ENCODE results near the gene SLC25A5.
"Not testable (repeated sequence)": the region's sequence is repeated elsewhere in the genome, so short reads cannot be mapped to it uniquely, and the experiment has no call there.

SLC25A5 gene

GRCh38 chrX:119478504-119478903 is 10.3 kb downstream of the SLC25A5 start:
- no peak for DNase-seq

GRCh38 chrX:119479845-119480244 is 11.6 kb downstream of the SLC25A5 start:
- no peak for DNase-seq

- no peak for DNase-seq
These were observed 13.1 kb downstream of the SLC25A5 start for GRCh38 chrX:119481323-119481801.

- DNase-seq, result no peak
These were observed 13.8 kb downstream of the SLC25A5 start for GRCh38 chrX:119482041-119482440.

- peak; percentile 49 for DNase-seq
These were observed 14.5 kb downstream of the SLC25A5 start for GRCh38 chrX:119482481-119483480.

- DNase-seq, result no peak
These were observed 18.5 kb downstream of the SLC25A5 start for GRCh38 chrX:119486745-119487144.

GRCh38 chrX:119487766-119488165 is 19.5 kb downstream of the SLC25A5 start:
- not testable (repeated sequence) for DNase-seq

- DNase-seq, result no peak
These were observed 20.5 kb downstream of the SLC25A5 start for GRCh38 chrX:119488749-119489148.

GRCh38 chrX:119489212-119490074 is 21.2 kb downstream of the SLC25A5 start:
- DNase-seq, result no peak

GRCh38 chrX:119492463-119492862 is 24.2 kb downstream of the SLC25A5 start:
- no peak for DNase-seq

- not testable (repeated sequence) for DNase-seq
These were observed 25.7 kb downstream of the SLC25A5 start for GRCh38 chrX:119493851-119494495.

- no peak for DNase-seq
These were observed 27.8 kb downstream of the SLC25A5 start for GRCh38 chrX:119495734-119496726.

- no peak for DNase-seq
These were observed 28.9 kb downstream of the SLC25A5 start for GRCh38 chrX:119497185-119497584.

GRCh38 chrX:119500061-119500800 is 32.0 kb downstream of the SLC25A5 start:
- no peak for DNase-seq

GRCh38 chrX:119501511-119502148 is 33.4 kb downstream of the SLC25A5 start:
- no peak for DNase-seq

GRCh38 chrX:119502727-119503483 is 34.7 kb downstream of the SLC25A5 start:
- no peak for DNase-seq

GRCh38 chrX:119503484-119503861 is 35.2 kb downstream of the SLC25A5 start:
- DNase-seq, result no peak

GRCh38 chrX:119505145-119505544 is 36.9 kb downstream of the SLC25A5 start:
- not testable (repeated sequence) for DNase-seq

GRCh38 chrX:119505945-119506344 is 37.7 kb downstream of the SLC25A5 start:
- no peak for DNase-seq

- no peak for DNase-seq
These were observed 39.0 kb downstream of the SLC25A5 start for GRCh38 chrX:119507206-119507605.

Measured in DMS 273 treated with DMSO at 0.1 percent for 48 hours (cell line).